Urothelium cell line (cell line): ENCODE results near the gene VEGFA.

Source experiments
- DNase-seq: peaks from one replicate; pipeline ENCODE4 v3.0.0; 2011; ENCODE audit warnings: low spot score, mixed read lengths
- FAIRE-seq: peaks from 2 replicates; lab custom pipeline; 2011; peaks lifted over from hg19 to GRCh38; lab: Jason Lieb, UNC

The VEGFA gene

GRCh38 chr6:43771858-43772680, 2.1 kb downstream of the VEGFA start:
- no peak for FAIRE-seq
- peak; percentile 80 for DNase-seq

GRCh38 chr6:43772681-43773049, 2.7 kb downstream of the VEGFA start:
- DNase-seq (peak; percentile 26), FAIRE-seq (no peak)

GRCh38 chr6:43773050-43773979, 3.3 kb downstream of the VEGFA start:
- FAIRE-seq (no peak), DNase-seq (peak; percentile 87)

GRCh38 chr6:43773980-43774775, 4.2 kb downstream of the VEGFA start:
- no peak for FAIRE-seq
- no peak for DNase-seq

GRCh38 chr6:43774776-43775534, 4.9 kb downstream of the VEGFA start:
- FAIRE-seq (no peak), DNase-seq (peak; percentile 87)

- DNase-seq (no peak), FAIRE-seq (no peak)
Observed at GRCh38 chr6:43775535-43775885, 5.5 kb downstream of the VEGFA start.

- DNase-seq, result no peak
- FAIRE-seq, result no peak
Observed at GRCh38 chr6:43776115-43776798, 6.2 kb downstream of the VEGFA start.

- FAIRE-seq, result no peak
Observed at GRCh38 chr6:43776799-43777776, 7.1 kb downstream of the VEGFA start.

GRCh38 chr6:43778131-43778855, 8.3 kb downstream of the VEGFA start:
- no peak for DNase-seq
- FAIRE-seq, result peak; percentile 52

More at GRCh38 chr6:43776799-43777776, 7.1 kb downstream of the VEGFA start:
- DNase-seq, result no peak

- FAIRE-seq (no peak), DNase-seq (no peak)
Observed at GRCh38 chr6:43778976-43779851, 9.2 kb downstream of the VEGFA start.

- DNase-seq (no peak), FAIRE-seq (no peak)
Observed at GRCh38 chr6:43779852-43780236, 9.8 kb downstream of the VEGFA start.

GRCh38 chr6:43780293-43780692, 10.3 kb downstream of the VEGFA start:
- FAIRE-seq (no peak), DNase-seq (no peak)

- DNase-seq (no peak), FAIRE-seq (no peak)
Observed at GRCh38 chr6:43780941-43781928, 11.2 kb downstream of the VEGFA start.

GRCh38 chr6:43781941-43782704, 12.1 kb downstream of the VEGFA start:
- FAIRE-seq (no peak), DNase-seq (no peak)
